GM19467 (cell line): ENCODE measurements around the gene PRR14.
"Not testable (repeated sequence)": the region's sequence is repeated elsewhere in the genome, so short reads cannot be mapped to it uniquely, and the experiment has no call there.

Experiments used
- ATAC-seq: cut with Tn5 transposase; IDR thresholded peaks from one replicate; pipeline ENCODE4 v1.9.1; 2021; ENCODE audit warnings: mild to moderate bottlenecking, moderate library complexity; ENCODE audit not compliant: unreplicated experiment

Gene PRR14

GRCh38 chr16:30628628-30629540, 21.9 kb upstream of the PRR14 start:
- ATAC-seq: no peak

GRCh38 chr16:30632454-30632853, 18.3 kb upstream of the PRR14 start:
- ATAC-seq: not testable (repeated sequence)

GRCh38 chr16:30633526-30633925, 17.2 kb upstream of the PRR14 start:
- ATAC-seq: no peak

- ATAC-seq: no peak
Measured at GRCh38 chr16:30636599-30636998, 14.2 kb upstream of the PRR14 start.

GRCh38 chr16:30637139-30637538, 13.6 kb upstream of the PRR14 start:
- not testable (repeated sequence) for ATAC-seq

DNA sequence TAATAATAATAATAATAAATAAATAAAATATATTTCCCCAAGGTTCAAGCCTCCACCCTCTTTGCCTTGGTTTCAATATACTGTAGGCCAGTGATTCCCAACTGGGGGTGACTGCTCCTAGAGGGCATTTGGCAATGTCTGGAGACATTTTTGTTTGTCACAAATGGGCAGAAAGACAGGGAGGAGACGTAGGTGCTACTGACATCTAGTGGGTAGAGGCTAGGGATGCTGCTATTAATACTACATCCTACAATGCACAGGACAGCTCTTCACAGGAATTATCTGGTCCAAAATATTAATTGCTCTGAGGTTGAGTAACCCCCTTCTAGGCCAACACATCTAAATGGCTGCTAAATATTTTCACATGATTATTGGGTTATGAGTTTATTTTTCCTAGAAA, 12.8 kb upstream of the PRR14 start:
- no peak for ATAC-seq

GRCh38 chr16:30641378-30641982, 9.3 kb upstream of the PRR14 start:
- ATAC-seq: no peak

- ATAC-seq: no peak
Measured at GRCh38 chr16:30644334-30644830, 6.4 kb upstream of the PRR14 start.

DNA sequence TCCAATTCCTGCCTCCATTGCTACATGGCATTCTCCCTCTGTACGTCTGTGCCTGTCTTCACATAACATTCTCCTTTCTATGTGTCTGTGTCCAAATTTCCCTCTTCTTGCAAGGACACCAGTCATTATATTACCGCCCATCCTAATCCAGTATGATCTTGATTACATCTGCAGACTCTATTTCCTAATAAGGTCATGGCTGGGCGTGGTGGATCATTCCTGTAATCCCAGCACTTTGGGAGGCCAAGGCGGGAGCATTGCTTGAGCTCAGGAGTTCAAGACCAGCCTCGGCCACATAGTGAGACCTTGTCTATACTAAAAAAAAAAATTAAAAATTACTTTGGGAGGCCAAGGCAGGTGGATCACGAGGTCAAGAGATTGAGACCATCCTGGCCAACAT, 5.0 kb upstream of the PRR14 start:
- ATAC-seq: no peak

GRCh38 chr16:30647274-30647571, 3.5 kb upstream of the PRR14 start:
- ATAC-seq: no peak

- no peak for ATAC-seq
Measured at GRCh38 chr16:30649725-30650368, 913 bp upstream of the PRR14 start.

GRCh38 chr16:30651124-30652004, 604 bp downstream of the PRR14 start:
- ATAC-seq: peak; percentile 35

GRCh38 chr16:30652005-30652296, 1.2 kb downstream of the PRR14 start:
- no peak for ATAC-seq

DNA sequence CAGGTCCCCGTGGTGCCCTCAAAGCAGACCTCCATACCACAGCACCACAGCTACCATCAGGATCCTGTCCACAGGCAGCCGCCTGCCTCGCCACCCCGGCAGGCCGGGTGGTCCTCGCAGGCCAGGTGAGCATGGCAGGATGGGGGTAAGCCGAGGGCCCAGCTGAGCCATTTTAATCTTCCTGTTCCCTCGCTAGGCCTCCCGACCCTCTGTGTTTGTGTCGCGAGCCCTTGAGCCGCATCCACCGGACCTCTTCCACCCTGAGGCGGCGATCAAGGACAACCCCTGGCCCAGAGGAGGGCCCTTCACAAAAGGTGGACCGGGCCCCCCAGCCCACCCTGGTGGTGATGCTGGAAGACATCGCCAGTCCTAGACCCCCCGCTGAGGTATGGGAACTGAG, 2.0 kb downstream of the PRR14 start:
- no peak for ATAC-seq

GRCh38 chr16:30654856-30655255, 4.1 kb downstream of the PRR14 start:
- ATAC-seq: no peak

GRCh38 chr16:30655815-30656347, 5.1 kb downstream of the PRR14 start:
- ATAC-seq: no peak

DNA sequence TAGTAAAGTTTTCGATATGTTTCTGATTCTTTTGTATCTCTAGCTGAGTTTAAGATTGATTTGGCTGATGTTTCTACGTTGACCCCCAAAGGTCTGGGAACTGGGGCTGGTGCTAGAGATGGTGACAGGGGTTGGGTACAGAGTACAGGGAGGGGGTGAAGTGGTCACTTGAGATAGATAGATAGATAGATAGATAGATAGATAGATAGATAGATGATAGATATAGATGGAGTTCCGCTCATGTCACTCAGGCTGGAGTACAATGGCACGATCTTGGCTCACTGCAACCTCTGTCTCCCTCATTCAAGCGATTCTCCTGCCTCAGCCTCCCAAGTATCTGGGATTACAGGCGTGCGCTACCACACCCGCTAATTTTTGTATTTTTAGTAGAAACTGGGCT, 5.6 kb downstream of the PRR14 start:
- ATAC-seq: no peak

DNA sequence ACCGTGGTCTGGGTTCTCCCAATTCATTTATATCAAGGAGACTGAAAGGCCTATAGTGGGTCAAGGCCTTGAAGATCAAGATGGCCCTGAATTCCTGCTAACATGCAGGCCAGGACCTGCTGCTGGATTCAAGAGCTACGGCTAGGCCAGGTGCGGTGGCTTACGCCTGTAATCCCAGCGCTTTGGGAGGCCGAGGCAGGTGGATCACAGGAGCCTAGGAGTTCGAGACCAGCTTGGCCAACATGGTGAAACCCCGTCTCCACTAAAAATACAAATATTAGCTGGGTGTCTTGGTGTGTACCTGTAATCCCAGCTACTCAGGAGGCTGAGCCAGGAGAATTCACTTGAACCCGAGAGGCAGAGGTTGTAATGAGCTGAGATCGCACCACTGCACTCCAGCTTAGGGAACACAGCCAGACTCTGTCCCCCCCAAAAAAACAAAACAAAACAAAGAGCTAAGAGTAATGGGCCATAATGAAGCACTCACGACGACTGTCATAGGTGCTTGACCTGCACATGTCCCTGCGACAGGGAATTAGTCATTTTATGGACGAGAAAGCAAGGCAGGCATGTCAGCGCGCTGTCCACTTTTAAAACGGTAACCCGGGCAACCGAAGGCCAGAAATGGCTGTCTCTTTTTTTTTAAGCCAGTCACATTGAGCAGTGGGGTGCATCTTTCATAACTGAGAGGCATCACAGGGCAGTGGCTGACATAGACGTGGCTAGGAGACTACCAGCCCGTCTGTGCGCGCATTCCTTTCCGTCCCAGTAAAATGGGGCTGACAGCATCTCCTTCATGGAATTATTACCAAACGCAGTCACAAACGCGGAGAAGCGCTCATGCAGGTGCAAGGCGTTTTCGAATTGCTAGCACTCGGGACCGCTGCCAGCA, 6.5 kb downstream of the PRR14 start:
- no peak for ATAC-seq

DNA sequence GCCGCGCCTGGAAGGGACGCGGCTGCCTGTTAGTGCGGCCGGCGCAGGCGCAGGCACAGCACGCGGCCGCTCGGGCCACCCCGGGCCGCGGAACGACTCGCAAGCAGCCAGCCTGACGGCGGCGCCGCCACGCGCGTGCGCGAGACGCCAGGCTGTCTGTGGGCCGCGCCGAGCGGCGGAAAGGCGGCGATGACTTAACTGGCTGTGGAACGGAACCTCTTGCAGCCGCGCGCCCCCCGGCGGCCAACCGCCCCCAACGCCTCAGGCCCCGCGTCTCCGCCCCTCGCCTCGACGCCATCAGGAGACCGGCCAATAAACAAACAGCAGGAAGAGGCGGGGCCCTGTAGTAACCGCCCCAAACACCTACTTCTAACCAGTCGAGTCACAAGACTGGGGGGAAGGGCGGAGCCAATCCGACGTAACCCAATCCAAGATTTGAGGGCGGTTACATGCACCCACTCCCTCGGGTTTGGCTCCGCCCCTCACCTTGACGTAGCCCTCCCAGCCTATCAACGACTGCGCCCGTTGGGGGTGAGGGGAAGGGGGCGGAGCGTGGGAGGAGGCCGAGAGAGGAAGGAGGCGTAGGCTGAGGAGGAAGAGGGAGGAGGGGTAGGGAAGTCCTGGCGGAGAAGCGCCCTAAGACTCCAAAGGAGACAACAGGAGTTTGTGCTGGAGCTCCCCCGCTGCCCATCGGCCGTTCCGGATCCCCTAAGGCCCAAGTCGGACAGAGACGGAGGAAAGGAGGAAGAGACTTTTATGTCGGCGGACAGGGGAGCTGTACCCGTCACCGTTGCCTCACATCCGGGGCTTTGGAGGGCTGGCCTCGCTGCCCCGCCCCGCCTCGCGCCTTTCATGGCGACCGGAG, 7.3 kb downstream of the PRR14 start, which contains the start of gene FBRS:
TSS of gene FBRS (plus strand) at position 566 of the 865 bp plus-strand sequence. CDS start 1,088 bp downstream, outside the sequence.
- peak; percentile 64 for ATAC-seq
